ENCODE data around the gene MAPRE3. TPM values are rescaled to one million over a fixed set of nuclear protein-coding genes. Genes with fewer than 3 reads are reported as not detected.

Gene MAPRE3
- total RNA-seq, 4 donors from 2014 or later: 11.5 to 24.2 (median 12.3) TPM

DNA sequence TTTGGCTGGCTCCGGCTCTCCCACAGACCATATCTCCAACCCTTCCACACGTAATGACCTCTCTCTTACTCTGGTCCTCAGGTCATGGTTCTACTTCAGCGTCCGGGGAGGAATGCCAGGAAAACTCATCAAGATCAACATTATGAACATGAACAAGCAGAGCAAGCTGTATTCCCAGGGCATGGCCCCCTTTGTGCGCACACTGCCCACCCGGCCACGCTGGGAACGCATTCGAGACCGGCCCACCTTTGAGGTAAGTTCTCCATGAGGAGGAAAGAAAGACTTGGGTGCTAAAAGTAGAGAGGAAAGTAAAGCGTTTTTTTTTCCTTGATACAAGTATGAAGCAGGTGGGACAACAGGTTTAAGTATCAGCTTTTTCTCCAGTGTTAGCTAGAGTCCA lies 82.9 kb downstream of the MAPRE3 start:
- ATAC-seq (ENCODE audit: low FRiP score) (no peak), DNase-seq (ENCODE audit: low spot score) (no peak)
- TF ChIP-seq, protein P1, sequence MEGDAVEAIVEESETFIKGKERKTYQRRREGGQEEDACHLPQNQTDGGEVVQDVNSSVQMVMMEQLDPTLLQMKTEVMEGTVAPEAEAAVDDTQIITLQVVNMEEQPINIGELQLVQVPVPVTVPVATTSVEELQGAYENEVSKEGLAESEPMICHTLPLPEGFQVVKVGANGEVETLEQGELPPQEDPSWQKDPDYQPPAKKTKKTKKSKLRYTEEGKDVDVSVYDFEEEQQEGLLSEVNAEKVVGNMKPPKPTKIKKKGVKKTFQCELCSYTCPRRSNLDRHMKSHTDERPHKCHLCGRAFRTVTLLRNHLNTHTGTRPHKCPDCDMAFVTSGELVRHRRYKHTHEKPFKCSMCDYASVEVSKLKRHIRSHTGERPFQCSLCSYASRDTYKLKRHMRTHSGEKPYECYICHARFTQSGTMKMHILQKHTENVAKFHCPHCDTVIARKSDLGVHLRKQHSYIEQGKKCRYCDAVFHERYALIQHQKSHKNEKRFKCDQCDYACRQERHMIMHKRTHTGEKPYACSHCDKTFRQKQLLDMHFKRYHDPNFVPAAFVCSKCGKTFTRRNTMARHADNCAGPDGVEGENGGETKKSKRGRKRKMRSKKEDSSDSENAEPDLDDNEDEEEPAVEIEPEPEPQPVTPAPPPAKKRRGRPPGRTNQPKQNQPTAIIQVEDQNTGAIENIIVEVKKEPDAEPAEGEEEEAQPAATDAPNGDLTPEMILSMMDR (IDR thresholded peaks at IDR 0.05): no peak

DNA sequence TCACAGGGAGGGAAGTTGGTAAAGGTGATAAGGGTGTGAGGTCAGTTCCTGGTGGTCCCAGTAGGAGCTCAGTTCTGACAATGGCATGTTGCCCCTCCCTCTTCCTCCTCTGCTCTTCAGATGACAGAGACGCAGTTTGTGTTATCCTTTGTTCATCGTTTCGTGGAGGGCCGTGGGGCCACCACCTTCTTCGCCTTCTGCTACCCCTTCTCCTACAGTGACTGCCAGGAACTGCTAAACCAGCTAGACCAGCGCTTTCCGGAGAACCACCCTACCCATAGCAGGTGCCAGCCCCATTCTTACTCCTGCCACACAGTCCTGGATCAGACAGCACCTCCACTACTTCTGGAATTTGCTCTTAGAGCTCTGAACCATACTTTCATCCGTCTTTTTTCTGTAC lies 83.3 kb downstream of the MAPRE3 start:
- TF ChIP-seq, protein P1 (IDR thresholded peaks at IDR 0.05): no peak
- no peak for ATAC-seq (ENCODE audit: low FRiP score)

DNA sequence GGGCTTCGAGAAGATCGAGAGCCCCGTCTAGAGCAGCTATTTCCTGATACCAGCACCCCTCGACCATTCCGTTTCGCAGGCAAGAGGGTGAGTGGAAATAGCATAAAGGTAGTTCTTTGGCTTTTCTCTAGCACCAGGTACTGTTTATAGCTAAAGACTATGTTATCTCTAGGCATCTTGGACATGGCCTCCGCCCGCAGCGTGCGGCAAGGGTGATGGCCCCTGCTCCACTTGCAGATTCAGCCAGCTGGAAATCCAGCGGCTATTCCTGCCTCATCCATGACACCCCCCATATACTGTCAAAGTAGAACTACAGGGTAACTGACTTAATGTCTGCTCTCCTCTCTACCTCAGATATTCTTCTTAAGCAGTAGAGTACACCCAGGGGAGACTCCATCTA lies 84.3 kb downstream of the MAPRE3 start:
- TF ChIP-seq, protein P1 (IDR thresholded peaks at IDR 0.05): no peak
- DNase-seq (ENCODE audit: low spot score) (no peak), ATAC-seq (ENCODE audit: low FRiP score) (no peak)

More for the DNA sequence above, 83.3 kb downstream of the MAPRE3 start:
- no peak for DNase-seq (ENCODE audit: low spot score)

DNA sequence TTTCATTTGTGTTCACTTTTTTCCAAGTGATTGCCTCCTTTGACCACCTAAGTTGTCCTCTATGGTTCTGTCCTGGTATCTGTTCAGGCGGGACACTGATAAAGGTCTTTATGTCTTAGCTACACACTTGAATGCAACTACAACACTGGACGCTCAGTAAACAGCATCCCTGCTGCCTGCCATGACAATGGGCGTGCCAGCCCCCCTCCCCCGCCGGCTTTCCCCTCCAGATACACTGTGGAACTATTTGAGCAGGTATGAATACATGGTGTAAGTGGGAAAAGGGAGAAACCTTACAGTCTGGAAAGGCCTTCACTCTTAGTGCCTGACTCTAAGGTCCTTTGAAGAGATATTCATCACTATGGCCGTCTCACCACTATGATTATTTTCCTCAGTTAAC lies 86.7 kb downstream of the MAPRE3 start:
- TF ChIP-seq, protein P1 (IDR thresholded peaks at IDR 0.05): no peak
- DNase-seq (ENCODE audit: low spot score) (no peak), ATAC-seq (ENCODE audit: low FRiP score) (no peak)

DNA sequence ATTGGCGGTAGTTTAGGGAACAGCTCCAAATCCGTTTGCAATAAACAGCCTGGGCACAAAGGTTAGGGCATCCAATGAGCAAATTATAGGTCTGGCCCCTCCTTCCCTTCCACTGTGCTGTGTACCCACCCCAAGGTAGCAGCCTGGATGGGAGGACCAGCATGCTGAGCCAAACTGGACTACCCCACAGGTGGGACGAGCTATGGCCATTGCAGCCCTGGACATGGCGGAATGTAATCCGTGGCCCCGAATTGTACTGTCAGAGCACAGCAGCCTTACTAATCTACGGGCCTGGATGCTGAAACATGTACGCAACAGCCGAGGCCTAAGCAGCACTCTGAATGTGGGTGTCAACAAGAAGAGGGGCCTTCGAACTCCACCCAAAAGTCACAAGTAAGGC lies 87.8 kb downstream of the MAPRE3 start:
- no peak for DNase-seq (ENCODE audit: low spot score)
- ATAC-seq (ENCODE audit: low FRiP score): no peak
- TF ChIP-seq, protein P1 (IDR thresholded peaks at IDR 0.05): no peak

DNA sequence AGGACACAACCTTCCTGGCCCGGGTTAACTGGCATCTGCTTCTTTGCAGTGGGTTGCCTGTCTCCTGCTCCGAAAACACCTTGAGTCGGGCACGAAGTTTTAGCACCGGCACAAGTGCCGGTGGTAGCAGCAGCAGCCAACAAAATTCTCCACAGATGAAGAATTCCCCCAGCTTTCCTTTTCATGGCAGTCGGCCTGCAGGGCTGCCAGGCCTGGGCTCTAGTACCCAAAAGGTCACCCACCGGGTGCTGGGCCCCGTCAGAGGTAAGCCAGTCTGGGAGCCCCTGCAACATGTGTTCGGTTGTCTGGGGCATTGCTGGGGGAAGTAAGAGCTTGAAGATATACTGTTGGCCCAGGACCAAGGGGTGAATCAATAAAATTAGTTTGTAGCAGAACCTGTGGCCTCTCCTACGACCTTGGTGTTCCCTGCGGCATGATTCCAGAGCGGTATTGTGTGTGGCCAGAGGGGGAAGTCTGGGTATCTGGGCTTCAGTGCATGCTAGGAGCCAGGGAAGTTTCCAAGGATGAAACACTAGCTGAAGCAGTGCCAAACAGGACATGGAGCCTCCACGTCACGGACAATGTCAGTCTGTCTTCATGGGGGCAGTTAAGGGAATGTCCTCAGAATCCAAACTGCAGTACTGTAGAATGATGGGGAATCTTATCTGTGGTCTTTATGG lies 88.8 kb downstream of the MAPRE3 start:
- TF ChIP-seq, protein P1 (IDR thresholded peaks at IDR 0.05): no peak
- DNase-seq (ENCODE audit: low spot score): no peak
- ATAC-seq (ENCODE audit: low FRiP score): no peak

DNA sequence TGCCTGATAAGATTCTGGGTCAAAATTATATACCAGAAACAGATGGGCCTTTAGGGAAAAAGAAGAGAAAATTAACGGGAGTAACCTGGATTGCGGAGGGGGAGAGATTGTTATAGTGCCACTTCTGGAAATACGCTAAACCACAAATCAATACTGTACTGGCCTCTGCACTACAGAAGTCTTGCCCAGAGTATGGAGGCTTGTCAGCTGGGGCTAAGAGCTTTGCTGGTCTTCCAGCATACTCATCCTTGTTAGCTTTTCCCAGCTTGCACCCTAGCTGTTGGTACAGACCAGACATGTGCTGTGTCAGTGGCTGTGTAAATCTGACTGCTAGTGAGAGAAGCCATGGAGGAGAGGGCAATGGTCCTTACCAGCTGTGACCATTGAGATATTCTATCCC lies 89.9 kb downstream of the MAPRE3 start:
- DNase-seq (ENCODE audit: low spot score): no peak
- ATAC-seq (ENCODE audit: low FRiP score): no peak
- TF ChIP-seq, protein P1 (IDR thresholded peaks at IDR 0.05): no peak

All from omental fat pad (tissue), 4 donors.